Activated CD4-positive, alpha-beta memory T cell treated with anti-CD3 and anti-CD28 coated beads, Interleukin-2, amount 10 ng/mL, durations not matched to agents 7 days and 5 days (primary cell): ENCODE data around the gene KRT71. TPM values are rescaled to one million over a fixed set of nuclear protein-coding genes. Genes with fewer than 3 reads are reported as not detected.

Source experiments
- CTCF ChIA-PET: fragments of 350-600 bp; sonication (Branson Sonifier 250); formaldehyde crosslinking; loops from one replicate; lab custom pipeline; 2021; ENCODE audit warnings: antibody characterized with exemption, inconsistent platforms; lab: Charles Lee
- POLR2A ChIA-PET: fragments of 350-600 bp; sonication (Branson Sonifier 250); formaldehyde crosslinking; loops from one replicate; lab custom pipeline; 2021; ENCODE audit warnings: antibody characterized with exemption; lab: Charles Lee
- DNase-seq: peaks from one replicate; pipeline ENCODE4 v3.0.0-alpha.2; 2020
- H3K27ac Mint-ChIP-seq: one replicate; pipeline ENCODE4 v1.8.0; 2021; ENCODE audit warnings: mild to moderate bottlenecking, mixed read lengths
- H3K27me3 Mint-ChIP-seq: one replicate; pipeline ENCODE4 v1.8.0; 2021; ENCODE audit warnings: mixed read lengths
- H3K36me3 Mint-ChIP-seq: one replicate; pipeline ENCODE4 v1.8.0; 2021; ENCODE audit warnings: low read depth, mixed read lengths
- H3K4me1 Mint-ChIP-seq: one replicate; pipeline ENCODE4 v1.8.0; 2021; ENCODE audit warnings: mixed read lengths
- H3K4me3 Mint-ChIP-seq: one replicate; pipeline ENCODE4 v1.8.0; 2021; ENCODE audit warnings: mild to moderate bottlenecking, mixed read lengths
- H3K9me3 Mint-ChIP-seq: one replicate; pipeline ENCODE4 v1.8.0; 2021; ENCODE audit warnings: mixed read lengths
- total RNA-seq, 2 experiments: library from RNA; stranded (reverse); gene quantifications; one replicate each; pipeline ENCODE4 v1.2.3, GENCODE V29; 2021

Gene KRT71
- total RNA-seq, 2 experiments from 2014 or later = not detected

DNA sequence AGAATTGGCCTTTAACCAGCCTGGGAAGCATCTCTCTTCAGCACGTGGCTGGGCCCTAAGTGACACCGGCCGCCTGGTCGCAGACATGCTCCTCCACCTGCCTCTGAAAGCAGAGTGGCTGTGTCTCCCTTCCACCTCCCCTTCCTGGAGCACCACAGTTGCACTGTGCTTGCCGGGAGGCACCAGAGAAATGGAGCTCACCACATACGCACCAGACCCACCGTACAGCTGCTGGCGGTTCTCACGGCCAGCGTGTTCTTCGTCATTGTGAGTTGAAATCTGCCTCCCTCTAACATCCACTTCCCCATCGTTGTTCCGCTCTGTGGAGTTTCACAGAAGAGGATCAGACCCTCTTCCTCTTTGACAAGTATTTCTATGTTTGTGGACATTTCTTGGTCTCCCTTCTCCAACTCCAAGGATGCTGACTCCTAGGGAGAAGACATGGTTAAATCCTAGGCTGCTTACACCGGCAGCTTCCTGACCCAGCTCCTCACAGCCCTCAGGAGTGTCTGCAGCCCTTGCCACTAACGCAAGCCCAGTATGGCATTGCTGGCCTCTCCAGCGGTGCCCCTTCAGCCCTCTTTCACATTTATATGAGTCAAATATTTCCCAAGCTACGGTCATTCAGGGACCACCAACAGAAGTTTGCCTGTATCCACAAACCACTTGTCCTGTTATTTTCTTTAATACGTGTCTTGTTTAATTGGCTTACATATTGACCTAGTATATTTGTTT, 21.2 kb downstream of the KRT71 start:
- Mint-ChIP-seq H3K4me3 (no peak overlapping the region), H3K27ac (no peak overlapping the region), H3K27me3 (no peaks in the 10 kb centered on the region), H3K36me3 (no peaks in the 10 kb centered on the region), H3K9me3 (no peaks in the 10 kb centered on the region), H3K4me1 (peaks cover 4% of the 10 kb centered on the region)
- CTCF ChIA-PET = no interaction called here
- DNase-seq = no peak
- POLR2A ChIA-PET = no interaction called here

DNA sequence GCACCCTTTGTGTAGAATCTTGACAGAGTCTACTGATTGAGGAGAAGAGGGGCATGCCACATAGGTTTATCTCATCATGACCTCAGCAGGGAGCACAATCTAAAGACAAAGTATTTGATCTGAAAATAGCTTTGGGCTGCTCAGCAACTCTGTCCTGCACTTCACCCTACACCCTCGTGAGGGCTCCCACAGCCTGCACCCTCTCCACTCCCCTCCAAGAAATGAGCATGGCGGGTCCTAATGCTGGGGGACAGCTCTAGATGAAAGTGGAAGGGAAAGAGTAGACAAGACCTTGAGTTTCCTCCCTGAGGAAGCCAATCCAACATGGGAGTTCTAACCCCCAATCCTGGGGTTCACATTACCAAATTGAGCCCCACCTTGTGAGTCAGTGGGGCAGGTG, 22.0 kb downstream of the KRT71 start:
- no peak overlapping the region for H3K27ac Mint-ChIP-seq
- H3K36me3 Mint-ChIP-seq = no peaks in the 10 kb centered on the region
- no peak for DNase-seq
- no peaks in the 10 kb centered on the region for H3K27me3 Mint-ChIP-seq
- ChIA-PET POLR2A (no interaction called here), CTCF (no interaction called here)
- H3K4me3 Mint-ChIP-seq = no peak overlapping the region
- peaks cover 8% of the 10 kb centered on the region for H3K4me1 Mint-ChIP-seq
- no peaks in the 10 kb centered on the region for H3K9me3 Mint-ChIP-seq

DNA sequence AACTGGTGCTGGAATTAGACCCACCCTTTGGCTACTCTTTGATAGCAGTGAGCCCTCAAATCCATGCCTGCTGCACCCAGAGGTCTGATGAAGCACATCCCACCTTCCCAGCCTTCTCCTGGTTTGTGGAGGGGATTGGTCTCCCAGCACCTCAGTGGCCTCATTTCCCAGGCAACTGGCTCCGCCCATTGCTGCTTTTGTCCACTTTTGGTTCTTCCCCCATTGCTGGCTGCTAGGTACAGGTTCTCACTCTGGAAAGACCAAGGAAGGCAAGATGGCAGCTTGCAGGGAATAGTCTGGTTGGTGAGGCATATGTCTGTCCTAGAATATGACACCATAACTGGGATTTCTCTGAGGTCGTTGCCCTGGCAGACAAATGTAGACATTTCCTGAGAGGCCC, 22.6 kb downstream of the KRT71 start:
- H3K27me3 Mint-ChIP-seq = no peaks in the 10 kb centered on the region
- POLR2A ChIA-PET = no interaction called here
- no peak for DNase-seq
- H3K4me1 Mint-ChIP-seq = peaks cover 8% of the 10 kb centered on the region
- no peak overlapping the region for H3K4me3 Mint-ChIP-seq
- H3K36me3 Mint-ChIP-seq = no peaks in the 10 kb centered on the region
- H3K9me3 Mint-ChIP-seq = no peaks in the 10 kb centered on the region
- H3K27ac Mint-ChIP-seq = no peak overlapping the region
- CTCF ChIA-PET = no interaction called here

DNA sequence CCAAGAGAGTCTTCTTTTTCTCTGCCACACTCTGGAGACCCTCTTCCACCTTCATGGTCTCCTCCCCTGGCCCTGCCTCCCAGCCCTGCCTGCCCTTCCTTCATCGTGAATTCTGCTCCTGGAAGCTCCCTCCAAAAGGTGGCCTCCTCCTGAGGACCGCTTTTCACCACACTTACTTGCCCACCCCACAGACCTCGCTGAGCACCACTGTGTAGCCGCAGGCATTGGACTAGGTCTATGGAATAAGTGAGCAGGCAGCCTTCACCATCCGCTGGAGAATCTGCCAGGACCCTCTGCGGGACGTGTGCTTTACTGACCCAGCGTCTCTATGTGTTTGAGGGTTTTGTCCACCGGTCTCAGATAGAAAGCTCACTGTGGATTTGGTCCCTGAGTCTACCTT, 23.1 kb downstream of the KRT71 start:
- Mint-ChIP-seq H3K27ac (no peak overlapping the region), H3K4me1 (peaks cover 8% of the 10 kb centered on the region), H3K4me3 (no peak overlapping the region), H3K27me3 (no peaks in the 10 kb centered on the region), H3K9me3 (no peaks in the 10 kb centered on the region), H3K36me3 (no peaks in the 10 kb centered on the region)
- CTCF ChIA-PET = no interaction called here
- POLR2A ChIA-PET = no interaction called here
- no peak for DNase-seq

DNA sequence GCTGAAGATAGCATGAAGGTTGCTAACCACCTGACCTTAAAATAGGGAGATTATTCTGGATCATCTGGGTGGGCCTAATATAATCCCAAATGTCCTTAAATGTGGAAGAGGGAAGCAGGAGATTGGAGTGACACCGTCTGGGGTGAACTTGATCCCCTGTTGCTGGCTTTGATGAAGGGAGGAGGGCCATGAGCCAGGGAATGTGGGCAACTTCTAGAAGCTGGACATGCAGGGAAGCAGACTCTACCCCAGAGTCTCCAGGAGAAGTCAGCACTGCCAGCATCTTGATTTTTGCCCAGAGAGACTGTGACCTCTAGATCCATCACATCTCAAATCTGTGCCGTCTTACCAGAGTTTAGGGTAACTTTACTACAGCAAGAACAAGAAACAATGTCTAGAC, 23.5 kb downstream of the KRT71 start:
- no peaks in the 10 kb centered on the region for H3K9me3 Mint-ChIP-seq
- H3K27ac Mint-ChIP-seq = no peak overlapping the region
- DNase-seq = no peak
- H3K27me3 Mint-ChIP-seq = no peaks in the 10 kb centered on the region
- ChIA-PET POLR2A (no interaction called here), CTCF (no interaction called here)
- H3K4me3 Mint-ChIP-seq = no peak overlapping the region
- H3K4me1 Mint-ChIP-seq = peaks cover 8% of the 10 kb centered on the region
- no peaks in the 10 kb centered on the region for H3K36me3 Mint-ChIP-seq

DNA sequence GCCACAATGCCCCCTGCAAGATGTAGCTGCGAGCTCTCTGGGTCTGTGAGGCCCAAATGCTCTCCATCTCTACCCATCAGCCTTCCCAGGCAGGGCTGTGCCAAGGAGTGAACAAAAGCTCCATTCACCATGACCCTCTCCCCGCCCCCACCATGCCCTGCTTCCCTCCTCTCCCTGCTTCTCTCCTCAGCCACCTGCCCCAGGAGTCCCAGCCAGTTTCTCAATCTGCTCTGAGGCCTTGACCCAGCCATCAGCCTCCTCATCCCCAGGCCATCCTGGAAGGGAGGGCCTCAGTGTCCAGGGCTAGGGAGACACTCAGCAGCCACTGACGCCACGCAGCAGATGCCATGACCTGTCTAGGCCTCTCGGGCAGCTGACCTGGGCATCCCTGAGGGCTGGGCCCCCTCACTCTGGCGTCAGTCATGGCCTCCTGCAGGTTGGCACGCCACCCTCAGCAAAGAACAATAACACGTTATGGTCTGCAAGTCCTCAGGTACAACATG, 24.3 kb downstream of the KRT71 start:
- CTCF ChIA-PET = no interaction called here
- DNase-seq = no peak
- H3K36me3 Mint-ChIP-seq = no peaks in the 10 kb centered on the region
- POLR2A ChIA-PET = no interaction called here
- H3K9me3 Mint-ChIP-seq = no peaks in the 10 kb centered on the region
- H3K27me3 Mint-ChIP-seq = no peaks in the 10 kb centered on the region
- H3K4me3 Mint-ChIP-seq = no peak overlapping the region
- no peak overlapping the region for H3K27ac Mint-ChIP-seq
- H3K4me1 Mint-ChIP-seq = peaks cover 8% of the 10 kb centered on the region

DNA sequence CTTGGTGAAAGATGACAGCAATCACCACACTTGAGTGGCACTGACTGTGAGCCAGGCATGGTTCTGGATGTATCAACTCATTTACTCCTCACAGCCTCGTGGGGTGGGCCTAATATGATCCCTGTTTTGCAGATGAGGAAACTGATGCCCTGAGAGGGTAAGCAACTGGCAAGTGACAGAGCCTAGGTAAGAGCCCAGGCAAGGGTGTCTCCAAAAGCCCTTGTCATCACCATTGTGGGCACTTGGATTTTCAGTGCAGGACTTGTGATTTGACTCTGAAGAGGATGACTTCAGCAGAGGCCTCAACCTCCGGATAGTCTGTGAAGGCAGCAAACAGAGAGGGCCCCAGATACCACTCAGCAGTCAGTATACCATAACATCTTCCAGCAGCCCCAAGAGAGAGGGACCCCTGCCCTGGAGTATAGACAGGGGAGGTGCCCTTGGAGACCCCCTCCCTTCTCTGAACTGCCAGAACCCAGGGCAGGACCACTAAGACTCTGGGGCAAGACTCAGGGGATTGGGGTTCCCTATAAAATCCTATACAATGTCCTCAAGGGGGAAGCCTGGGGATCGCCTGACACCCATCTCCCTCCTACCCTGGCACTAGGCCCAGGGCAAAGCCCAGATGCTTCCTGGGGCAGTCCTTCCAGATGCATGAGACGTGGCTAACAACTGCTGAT, 25.7 kb downstream of the KRT71 start:
- H3K36me3 Mint-ChIP-seq = no peaks in the 10 kb centered on the region
- no peak overlapping the region for H3K27ac Mint-ChIP-seq
- no peaks in the 10 kb centered on the region for H3K9me3 Mint-ChIP-seq
- ChIA-PET POLR2A (no interaction called here), CTCF (no interaction called here)
- H3K4me3 Mint-ChIP-seq = no peak overlapping the region
- H3K4me1 Mint-ChIP-seq = peaks cover 8% of the 10 kb centered on the region
- peaks cover 2% of the 10 kb centered on the region for H3K27me3 Mint-ChIP-seq
- peak; percentile 15 for DNase-seq

DNA sequence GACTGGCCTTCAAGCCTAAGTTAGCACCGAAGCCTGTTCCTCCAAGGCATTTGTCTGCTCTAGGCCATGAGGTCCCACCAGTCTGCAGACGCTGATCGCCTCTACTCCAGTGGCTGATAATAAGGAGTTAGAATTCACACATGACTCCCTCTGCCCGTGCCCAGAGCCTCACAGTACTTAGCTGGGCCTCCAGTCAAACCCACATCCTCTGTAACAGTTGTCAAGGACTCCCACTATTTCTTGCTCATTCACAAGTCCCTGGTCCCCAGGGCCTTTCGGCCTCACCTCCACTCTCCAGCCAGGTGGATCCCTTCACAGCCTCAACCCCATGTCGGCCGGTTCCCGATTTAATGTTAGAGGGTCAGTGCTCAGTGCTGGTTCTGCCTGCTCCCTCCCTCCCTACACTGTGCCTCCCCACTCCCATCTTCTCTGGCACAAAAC, 26.4 kb downstream of the KRT71 start:
- Mint-ChIP-seq H3K27ac (no peak overlapping the region), H3K4me3 (no peak overlapping the region), H3K27me3 (peaks cover 2% of the 10 kb centered on the region), H3K4me1 (peaks cover 8% of the 10 kb centered on the region), H3K9me3 (no peaks in the 10 kb centered on the region), H3K36me3 (no peaks in the 10 kb centered on the region)
- POLR2A ChIA-PET = no interaction called here
- CTCF ChIA-PET = no interaction called here
- peak; percentile 17 for DNase-seq

DNA sequence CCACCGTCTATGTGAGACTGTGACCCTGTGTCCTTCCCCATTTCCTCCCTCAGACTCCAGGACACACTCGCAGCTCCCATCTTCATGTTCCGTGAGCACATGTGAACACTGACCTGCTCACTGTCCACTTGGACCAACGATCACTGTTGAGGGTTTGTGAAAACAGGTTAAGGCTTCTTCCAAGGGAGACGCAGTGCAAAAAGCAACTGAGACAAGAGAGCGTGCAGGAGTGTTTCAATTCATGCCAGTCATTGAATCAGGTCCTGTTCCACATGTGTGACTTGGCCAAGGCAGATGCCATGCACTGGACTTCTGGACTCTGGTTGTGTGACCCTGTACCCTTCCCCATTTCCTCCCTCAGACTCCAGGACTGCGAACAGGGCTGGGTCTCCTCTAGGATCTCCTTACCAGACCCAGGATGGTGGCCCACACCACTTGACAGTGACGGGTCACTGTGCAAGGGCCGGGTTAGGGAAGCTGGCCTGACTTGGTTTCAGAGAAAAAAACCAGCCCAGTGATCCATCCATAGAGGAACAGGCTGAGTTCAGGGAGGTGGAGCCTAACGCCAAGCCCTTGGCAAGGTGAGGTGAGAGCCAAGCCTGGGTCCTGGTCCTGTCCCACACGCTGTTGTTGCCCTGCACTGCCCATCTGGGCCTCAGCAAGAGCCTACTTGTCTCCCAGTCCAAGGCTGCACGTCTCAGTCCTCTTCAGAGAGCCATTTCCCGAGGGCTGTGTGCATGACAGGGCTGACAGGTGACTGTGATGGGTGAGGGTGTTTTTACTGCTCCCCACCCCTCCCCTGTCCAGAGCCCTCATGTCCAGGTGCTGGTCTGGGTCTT, 27.1 kb downstream of the KRT71 start:
- CTCF ChIA-PET = no interaction called here
- POLR2A ChIA-PET = no interaction called here
- no peaks in the 10 kb centered on the region for H3K36me3 Mint-ChIP-seq
- peaks cover 2% of the 10 kb centered on the region for H3K27me3 Mint-ChIP-seq
- H3K4me3 Mint-ChIP-seq = no peak overlapping the region
- H3K9me3 Mint-ChIP-seq = no peaks in the 10 kb centered on the region
- no peak overlapping the region for H3K27ac Mint-ChIP-seq
- peak; percentile 11 for DNase-seq
- peaks cover 8% of the 10 kb centered on the region for H3K4me1 Mint-ChIP-seq

DNA sequence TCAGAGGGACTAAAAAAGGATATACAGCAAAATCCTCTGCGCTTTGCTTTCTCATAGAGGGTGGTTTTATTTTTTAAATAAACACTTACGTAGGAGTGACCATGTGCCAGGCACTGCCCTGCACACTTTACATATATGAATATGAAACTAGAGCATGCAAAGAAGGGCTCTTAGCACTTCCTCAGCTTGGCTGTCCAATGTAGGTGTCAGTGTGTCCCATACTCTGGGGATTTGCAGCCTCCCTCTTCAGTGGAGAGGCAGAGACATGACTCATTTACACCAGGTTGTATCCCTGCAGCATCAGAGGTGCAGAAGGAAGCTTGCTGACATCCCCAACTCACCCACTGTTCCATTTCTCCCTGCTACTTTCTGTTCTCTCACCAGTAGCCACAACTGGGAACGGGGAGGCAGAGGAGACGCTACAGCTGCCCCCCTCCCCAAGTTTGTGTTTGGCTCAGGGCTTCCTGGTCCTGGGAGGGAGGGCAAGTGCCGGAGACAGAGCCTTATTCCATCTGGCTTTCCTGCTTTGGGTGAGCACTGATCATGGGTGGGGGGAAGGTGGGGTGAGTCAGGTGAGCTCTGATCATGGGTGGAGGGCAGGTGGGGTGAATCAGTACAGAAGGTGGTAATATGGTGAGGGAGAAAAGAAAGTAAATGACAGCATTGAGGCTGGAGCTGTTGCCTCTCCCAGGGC, 27.9 kb downstream of the KRT71 start:
- Mint-ChIP-seq H3K36me3 (no peaks in the 10 kb centered on the region), H3K27me3 (peaks cover 2% of the 10 kb centered on the region), H3K4me1 (peaks cover 8% of the 10 kb centered on the region), H3K4me3 (no peak overlapping the region), H3K9me3 (no peaks in the 10 kb centered on the region), H3K27ac (no peak overlapping the region)
- DNase-seq = peak; percentile 11
- ChIA-PET POLR2A (no interaction called here), CTCF (no interaction called here)

DNA sequence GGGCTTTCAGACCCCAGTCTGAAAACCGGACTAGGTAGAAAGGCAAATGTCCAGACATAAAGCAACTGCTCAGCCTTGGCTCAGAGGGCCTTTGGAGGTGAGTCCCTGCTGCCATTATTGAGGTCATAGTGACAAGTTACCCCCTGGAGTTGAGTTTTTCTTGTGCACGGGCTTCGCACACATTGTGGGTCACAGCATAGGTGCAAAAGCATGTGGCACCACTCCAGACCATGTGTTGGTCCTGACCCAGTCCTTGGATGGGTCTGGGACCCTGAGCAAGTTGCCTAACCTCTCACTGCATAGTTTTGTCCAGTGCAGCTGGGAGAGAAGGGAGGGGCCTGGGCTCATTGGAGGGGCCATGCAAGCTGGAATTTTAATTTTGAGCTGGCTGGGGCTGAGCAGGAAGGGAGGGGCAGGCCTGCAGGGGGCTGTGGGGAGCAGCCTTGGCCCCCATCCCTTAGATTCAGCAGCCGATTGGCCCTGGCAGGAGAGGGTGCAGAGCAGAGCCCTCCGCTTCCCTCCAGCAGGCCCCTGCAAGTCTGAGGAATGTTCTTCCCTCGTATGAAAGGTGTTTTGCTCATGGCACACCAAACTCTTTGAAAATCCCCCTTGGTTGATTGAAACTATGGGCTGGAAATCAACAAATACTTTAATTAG, 28.6 kb downstream of the KRT71 start:
- DNase-seq = peak; percentile 8
- Mint-ChIP-seq H3K27me3 (peaks cover 2% of the 10 kb centered on the region), H3K36me3 (no peaks in the 10 kb centered on the region), H3K9me3 (no peaks in the 10 kb centered on the region), H3K4me1 (peaks cover 8% of the 10 kb centered on the region), H3K4me3 (no peak overlapping the region), H3K27ac (no peak overlapping the region)
- ChIA-PET CTCF (no interaction called here), POLR2A (no interaction called here)

DNA sequence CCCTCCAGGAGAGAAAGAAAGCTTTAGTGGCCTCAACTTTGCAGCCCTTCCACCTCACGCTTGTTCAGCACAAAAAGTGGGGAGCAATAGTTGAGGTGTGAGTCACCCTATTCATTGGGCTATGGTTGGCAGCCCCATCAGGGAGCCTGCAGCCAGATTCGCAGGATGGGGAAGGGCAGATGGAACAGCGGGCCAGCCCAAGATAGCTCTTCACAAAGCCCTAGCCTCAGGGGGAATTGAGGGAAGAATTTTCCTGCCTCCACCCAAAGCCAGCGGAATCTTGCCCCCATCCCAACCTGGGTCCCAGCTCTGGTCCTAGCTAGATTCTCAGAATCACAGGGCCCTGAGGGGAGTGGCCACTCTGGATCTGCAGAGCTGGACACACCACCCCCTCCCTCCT, 29.1 kb downstream of the KRT71 start:
- peaks cover 8% of the 10 kb centered on the region for H3K4me1 Mint-ChIP-seq
- peak; percentile 9 for DNase-seq
- POLR2A ChIA-PET = no interaction called here
- H3K4me3 Mint-ChIP-seq = no peak overlapping the region
- no peaks in the 10 kb centered on the region for H3K9me3 Mint-ChIP-seq
- CTCF ChIA-PET = no interaction called here
- H3K27ac Mint-ChIP-seq = no peak overlapping the region
- H3K27me3 Mint-ChIP-seq = peaks cover 2% of the 10 kb centered on the region
- H3K36me3 Mint-ChIP-seq = no peaks in the 10 kb centered on the region
